Cerebellar cortex (tissue), 1 donor: ENCODE measurements around the gene SPACA5B.
"Not testable (repeated sequence)": the region's sequence is repeated elsewhere in the genome, so short reads cannot be mapped to it uniquely, and the experiment has no call there.

Experiments used
- DNase-seq: peaks from one replicate; pipeline ENCODE4 v3.0.0-alpha.2; 2015; ENCODE audit warnings: low spot score

The SPACA5B gene

DNA sequence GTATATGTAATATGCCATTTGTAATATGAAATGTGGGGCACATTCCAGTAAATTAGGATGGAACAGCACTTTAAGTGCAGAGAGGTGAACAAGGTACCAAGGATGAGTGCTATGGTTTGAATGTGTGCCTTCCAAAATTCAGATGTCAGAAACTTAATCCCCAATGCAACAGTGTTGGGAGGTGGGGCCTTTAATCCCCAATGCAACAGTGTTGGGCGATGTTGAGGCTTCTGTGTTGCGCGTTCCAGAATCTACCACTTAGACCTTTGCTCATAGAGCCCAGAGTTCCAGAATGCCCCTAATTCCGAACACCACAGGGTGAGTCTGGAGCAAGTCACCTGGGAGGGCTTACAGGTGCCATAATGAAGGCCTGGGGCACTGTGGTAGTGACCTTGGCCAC lies at the start of gene SPACA5B:
Gene SPACA5B (plus strand): TSS at position 301 of the 400 bp plus-strand sequence. CDS start 62 bp downstream, at position 363.
- DNase-seq = not testable (repeated sequence)

DNA sequence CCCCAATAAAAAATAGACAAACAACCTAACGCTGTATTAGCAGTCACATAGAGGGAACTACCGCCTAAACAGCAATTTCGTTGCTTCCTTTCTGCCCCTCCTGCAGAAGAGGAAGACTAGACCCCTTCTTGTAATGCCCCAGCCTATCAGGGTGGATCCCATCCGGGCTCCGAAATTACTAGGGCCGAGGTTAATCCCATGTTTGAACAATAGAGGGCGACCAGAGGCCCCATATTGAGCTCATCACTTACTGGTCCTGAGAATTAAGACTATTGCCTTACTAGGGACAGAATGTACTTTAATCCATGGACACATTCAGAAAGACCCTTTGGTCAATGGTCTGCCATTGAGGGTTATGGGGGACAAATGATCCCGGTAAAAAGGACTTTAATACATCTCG lies 47.2 kb upstream of the SPACA5B start:
- DNase-seq = peak; percentile 49

DNA sequence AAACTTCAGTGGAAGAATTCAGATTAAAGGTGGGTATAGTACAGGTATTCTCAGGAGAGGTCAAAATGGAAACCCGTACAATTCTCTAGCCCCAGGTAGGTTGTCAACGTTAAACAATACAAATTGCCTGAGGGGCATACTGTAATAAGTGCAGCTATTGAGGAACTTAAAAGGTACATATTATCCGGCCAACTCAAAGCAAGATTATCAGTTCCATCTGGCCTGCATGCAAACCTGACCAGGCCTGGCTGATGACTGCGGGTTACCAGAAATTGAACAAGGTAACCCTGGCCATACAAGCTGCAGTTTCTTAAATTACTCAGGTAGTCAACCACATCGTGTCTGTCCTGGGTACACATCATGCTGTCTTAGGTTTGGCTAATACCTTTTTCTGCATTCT lies 46.7 kb upstream of the SPACA5B start:
- DNase-seq = no peak

DNA sequence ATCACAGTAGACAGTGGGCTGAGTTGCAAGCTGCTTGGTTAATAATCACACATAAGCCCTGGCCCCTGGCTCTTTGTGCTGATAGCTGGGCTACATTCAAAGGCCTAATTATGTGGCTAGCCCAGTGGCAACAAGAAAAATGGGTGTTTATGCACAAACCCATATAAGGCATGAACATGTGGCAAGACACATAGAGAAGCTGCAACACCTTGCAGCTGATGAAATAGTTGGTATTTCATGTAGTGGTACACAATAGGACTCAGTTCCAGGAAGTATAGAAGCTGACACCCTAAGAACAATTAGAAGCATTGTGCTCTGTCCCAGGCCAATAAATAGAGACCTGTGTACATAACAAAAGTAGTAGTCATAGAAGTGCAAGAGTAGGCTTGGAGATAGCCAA lies 44.3 kb upstream of the SPACA5B start:
- no peak for DNase-seq

DNA sequence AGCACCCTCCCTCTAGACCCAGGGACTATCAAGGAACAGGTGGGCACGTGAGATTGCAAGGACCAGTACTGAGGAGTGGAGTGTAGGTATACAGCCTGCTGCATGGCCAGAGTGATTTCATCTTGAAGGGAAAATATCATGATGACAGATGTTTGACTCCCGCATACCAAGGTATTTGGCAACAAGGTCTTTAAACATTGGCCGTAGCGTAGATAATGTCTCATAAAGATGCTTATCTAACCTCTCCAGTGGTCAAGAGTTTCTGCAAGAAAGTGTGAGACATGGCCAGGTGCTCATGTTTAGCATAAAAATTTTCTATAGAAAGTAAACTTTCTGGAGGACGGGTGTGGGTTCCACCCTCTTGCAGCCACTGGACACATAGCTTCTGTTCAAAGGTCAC lies 40.3 kb upstream of the SPACA5B start:
- DNase-seq = no peak

DNA sequence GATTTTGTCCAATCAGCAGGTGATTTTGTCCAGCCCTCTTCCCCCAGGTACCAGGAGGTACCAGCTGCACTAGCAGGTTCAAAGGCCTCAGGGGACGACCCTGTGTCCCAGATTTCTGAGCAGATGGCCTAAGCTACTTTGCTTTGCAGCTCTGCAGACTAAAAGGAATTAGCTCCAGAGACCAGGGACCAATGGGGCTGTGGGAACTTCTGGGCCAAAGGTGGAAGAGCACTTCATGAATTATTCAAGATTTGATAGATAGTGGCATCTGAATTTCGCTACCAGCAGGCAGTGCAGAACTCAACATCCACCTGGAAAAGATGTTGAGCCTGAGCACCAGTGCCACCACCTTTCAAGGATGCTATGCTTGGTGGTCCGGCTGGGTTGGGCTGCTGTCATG lies 37.9 kb upstream of the SPACA5B start:
- not testable (repeated sequence) for DNase-seq

DNA sequence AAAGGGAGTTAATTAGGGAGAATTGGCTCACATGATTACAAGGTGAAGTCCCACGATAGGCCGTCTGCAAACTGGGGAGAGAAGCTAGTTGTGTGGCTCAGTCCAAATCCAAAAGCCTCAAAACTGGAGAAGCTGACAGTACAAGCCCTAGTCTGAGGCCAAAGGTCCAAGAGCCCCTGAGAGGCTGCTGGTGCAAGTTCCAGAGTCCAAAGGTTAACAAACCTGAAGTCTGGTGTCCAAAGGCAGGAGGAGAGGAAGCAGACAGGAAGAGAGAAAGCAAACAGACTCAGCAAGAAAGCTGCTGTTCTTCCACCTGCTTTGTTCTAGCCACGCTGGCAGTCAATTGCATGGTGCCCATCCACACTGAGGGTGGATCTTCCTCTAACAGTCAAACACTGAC lies 29.0 kb upstream of the SPACA5B start:
- DNase-seq = no peak

DNA sequence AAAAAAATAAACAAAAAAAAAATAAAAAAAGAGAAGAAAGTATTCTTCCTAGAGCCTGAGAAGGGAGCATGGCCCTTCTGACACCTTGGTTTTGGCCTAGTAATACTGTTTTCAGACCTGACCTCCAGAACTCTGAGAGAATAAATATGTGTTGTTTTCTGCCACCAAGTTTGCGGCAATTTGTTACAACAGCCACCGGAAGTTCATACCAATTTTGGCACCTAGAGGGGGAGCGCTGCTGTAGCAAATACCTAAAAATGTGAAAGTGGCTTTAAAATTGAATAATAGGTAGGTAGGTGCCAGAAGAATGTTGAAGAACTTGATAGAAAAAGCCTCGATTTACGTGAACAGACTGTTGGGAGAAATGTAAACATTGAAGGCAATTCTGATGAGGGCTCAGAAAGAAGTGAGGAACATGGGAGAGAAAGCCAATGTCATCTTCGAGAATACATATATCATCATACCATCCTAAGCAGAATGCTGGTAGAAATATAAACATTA lies 27.5 kb upstream of the SPACA5B start:
- DNase-seq = no peak

DNA sequence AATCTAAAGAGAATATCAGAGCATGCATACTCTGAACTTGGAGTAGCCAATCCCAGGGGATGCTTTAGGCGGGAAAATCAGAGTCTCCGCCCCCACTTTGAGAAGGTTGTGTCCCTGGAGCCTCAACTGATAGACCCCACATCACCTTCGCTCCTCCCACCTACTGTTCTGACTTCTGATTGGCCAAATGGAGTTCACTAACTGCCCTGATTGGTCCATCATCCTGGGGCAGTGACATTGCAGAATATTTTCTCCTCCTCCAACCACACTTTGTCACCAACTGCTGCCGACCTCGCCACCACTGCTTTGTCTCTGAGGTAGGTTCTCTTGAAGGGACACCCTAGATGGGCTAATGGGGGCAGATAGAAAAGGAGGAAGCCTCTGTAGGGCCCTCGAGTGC lies 22.7 kb upstream of the SPACA5B start:
- DNase-seq = no peak

DNA sequence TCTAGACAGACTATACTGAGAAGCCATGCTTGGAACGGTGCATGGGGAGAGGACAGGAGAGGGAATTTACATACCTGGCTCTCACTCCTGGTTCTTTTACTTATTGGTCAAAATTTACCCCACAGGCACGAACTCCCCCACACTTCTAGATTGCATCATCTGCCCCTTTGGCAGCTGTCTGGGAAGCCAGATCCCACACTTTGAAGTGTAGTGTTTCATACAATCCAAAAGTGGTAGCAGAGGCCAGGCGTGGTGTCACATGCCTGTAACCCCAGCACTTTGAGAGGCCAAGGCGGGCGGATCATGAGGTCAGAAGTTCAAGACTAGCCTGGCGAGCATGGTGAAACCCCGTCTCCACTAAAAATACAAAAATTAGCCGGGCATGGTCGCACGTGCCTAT lies 5.1 kb upstream of the SPACA5B start:
- not testable (repeated sequence) for DNase-seq

DNA sequence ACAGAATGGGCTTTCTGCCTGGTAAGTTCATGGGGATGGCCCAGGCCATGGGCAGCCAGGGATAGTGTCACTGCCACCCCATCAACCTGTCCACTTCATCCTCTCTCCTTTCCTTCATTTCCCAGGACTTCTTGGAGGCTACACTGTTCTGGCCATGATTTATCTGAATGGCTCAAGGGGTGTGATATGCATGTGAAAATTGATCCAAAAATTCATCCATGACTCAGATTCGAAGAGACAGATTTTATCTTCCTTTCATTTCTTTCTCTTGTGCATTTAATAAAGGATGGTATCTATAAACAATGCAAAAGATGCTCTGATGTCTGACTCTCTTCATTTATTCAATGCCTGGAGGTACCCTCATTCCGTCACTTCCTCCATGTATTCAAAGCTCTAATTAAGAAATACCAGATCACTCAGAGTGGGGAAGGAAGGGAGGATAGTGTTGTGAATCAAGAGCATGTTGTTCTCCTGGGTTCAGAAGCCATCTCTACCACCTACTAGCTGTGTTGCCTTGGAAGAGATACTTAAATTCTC lies 1.9 kb downstream of the SPACA5B start:
- not testable (repeated sequence) for DNase-seq

DNA sequence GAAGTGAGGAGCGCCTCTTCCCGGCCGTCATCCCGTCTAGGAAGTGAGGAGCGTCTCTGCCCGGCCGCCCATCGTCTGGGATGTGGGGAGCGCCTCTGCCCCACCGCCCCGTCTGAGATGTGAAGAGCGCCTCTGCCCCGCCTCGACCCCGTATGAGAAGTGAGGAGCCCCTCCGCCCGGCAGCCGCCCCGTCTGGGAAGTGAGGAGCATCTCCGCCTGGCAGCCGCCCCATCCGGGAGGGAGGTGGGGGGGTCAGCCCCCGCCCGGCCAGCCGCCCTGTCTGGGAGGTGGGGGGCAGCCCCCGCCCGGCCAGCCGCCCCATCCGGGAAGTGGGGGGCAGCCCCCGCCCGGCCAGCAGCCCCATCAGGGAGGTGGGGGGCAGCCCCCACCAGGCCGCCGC lies 8.7 kb downstream of the SPACA5B start:
- DNase-seq = not testable (repeated sequence)

DNA sequence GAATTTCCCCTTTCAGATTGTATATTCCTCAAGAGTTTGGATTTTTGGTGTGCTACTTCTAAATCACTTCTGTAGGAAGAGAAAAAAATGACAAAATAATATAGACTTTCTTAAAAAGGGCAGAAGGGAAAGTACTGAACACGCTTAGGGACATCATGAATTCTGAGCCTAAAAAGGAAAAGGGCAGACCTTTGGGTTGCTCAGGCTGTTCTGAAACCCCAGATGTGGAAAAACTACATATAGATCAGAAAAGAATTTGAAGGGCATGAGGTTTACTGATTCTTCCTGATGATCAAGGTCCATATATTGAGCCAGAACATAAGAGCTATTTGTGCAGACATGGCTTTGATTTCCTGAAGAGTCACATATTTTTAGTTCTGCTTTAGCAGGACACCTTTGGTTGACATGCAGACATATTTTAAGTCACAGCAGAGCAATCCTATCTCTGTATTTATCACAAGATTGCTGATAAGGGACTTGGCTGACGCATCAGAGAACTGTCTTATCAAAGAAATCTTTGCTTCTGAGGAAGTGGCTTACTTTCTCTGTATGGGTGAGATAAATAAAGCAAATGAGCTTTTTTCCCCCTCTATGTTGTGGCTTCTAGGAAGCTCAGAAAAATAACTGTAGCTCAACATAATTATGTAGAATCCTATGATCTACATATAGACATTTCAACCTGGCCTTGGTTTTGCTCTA lies 11.5 kb downstream of the SPACA5B start:
- DNase-seq = not testable (repeated sequence)

DNA sequence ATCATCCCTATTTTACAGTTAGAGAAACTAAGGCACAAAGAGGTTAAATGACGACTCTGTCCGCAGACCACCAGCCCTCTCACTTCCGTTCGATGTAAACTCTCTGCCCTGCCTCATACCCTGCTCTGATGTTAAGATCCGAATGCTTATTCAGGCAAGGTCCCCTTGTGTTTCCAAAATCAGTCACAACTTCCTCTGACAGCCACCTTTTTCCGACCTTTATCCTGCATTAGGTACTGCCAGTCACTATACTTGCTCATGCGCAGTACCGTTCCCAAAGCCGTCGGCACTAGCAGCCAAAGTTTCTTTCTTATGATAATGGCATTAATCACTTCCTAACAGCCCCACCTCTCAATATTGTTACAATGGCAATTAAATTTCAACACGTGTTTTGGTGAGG lies 12.3 kb downstream of the SPACA5B start:
- DNase-seq = not testable (repeated sequence)

DNA sequence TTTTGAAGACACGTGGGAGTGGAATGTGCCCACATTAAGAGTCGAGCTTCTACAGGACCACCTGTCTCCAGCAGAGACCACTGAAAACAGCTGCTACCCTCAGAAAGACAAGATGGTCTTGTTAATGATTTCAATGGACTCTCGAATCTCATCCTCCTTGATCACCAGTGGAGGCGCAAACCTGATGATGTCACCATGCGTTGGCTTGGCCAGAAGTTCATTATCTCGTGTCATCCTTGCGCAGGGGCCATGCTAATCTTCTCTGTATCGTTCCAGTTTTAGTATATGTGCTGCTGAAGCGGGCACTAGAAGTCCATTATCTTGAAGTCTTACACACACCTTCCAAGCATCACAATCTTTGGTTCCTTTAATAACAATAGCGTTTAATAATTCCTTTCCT lies 23.3 kb downstream of the SPACA5B start:
- DNase-seq = no peak

DNA sequence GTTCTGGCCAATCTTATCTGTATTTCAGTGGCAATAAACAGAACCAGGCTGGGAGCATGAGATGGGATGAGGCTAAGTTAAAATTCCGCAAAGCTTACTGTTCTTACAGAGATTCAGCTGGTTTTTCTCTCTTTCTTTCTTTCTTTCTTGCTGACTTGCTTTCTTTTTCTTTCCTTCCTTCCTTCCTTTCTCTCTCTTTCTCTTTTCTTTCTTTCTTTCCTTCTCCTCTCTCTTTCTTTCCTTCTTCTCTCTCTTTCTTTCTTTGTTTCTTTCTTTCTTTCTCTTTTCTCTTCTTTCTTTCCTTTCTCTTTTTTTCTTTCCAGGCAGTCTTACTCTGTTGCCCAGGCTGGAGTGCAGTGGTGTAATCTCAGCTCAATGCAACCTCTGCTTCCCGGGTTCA lies 24.4 kb downstream of the SPACA5B start:
- no peak for DNase-seq

DNA sequence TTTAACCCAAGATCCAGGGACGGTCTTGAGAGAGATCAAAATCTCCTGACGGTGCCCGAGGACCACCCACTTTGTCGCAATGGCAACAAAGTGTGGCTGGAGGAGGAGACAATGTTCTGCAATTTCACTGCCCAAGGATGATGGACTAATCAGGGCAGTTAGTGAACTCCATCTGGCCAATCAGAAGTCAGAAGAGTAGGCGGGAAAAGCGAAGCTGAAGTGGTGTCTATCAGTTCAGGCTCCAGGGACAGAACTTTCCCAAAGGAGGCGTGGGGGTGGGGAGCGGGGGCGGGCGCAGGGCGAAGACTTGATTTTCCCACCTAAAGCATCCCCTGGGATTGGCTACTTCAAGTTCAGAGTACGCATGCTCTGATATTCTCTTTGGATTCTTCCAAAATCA lies 25.6 kb downstream of the SPACA5B start:
- no peak for DNase-seq

DNA sequence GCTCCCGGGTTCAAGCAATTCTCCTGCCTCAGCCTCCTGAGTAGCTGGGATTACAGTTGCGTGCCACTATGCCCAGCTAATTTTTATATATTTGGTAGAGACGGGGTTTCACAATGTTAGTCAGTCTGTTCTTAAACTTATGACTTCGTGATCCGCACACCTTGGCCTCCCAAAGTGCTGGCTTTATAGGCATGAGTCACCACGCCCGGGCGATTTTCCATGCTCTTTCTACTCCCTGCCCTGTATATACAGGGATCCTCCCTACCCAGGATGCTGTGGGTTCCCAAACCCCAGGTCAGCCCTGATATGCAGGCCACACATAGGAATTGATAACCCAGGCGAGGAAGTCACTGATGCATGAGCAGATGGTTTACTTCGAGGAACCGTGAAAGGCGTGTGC lies 34.8 kb downstream of the SPACA5B start:
- no peak for DNase-seq

DNA sequence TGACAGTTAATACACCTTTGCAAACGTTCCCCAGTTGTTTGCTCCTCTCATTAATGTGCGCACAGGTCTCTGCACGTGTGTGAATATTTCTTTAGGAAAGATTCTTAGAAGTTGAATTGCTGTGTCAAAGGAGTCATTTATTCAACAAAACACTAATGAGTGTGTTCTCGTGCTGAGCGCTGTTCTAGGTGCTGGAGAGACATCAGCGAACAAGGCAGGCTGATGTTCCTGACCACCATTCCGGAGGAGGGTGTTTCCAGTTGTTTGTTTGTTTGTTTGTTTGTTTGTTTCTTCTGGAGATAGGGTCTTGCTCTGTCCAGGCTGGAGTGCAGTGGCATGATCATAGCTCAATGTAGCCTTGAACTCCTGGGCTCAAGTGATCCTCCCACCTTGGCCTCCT lies 35.9 kb downstream of the SPACA5B start:
- DNase-seq = not testable (repeated sequence)

DNA sequence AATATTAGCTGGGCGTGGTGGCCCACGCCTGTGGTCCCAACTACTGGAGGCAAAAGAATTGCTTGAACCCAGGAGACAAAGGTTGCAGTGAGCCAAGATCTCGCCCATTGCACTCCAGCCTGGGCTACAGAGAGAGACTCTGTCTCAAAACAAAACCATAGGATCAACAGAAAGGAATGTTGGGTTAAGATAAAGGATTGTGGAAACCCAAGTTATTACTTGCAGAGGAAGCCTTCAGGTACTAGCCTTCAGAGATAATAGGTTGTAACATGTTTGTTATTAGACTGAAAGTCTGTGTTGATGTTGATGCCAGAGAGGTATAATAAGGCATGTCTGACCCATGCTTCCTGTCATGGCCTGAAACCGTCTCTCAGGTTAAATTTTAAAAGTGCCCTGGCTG lies 49.3 kb downstream of the SPACA5B start:
- DNase-seq = no peak

DNA sequence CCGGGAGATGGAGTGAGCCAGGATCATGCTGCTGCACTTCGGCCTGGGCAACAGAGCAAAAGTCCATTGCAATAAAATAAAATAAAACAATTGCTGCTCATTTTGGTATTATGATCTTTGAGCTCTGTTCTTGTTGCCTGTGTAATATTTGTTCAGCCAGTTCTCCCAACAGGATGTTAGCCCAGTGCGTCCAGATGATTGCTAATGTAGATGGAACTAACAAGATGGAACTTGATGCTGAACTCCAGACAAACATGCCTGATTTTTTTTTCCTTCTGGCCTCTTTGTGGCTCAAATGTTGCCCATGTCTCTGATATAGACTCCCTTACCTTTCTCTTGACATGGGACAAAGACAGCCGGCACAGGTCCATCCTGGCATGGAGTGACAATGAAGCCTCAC lies 50.4 kb downstream of the SPACA5B start:
- no peak for DNase-seq

DNA sequence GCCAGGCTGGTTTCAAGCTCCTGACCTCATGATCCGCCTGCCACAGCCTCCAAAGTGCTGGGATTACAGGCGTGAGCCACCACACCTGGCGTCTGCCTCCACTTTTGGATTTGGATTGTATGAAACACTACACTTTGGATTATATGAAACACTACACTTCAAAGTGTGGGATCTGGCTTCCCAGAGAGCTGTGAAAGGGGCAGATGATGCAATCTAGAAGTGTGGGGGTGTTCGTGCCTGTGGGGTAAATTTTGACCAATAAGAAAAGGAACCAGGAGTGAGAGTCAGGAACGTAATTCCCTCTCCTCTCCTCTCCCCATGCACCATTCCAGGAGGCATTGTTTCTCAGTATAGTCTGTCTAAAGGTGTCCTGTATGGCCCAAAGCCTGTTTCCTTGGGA lies 51.5 kb downstream of the SPACA5B start:
- not testable (repeated sequence) for DNase-seq
